ENCODE measurements around the gene FOXA2. TPM values are rescaled to one million over a fixed set of nuclear protein-coding genes. Genes with fewer than 3 reads are reported as not detected.

Gene FOXA2
- total and polyA plus RNA-seq, 9 of the 15 experiments (the other 6 are each of a cell fraction or from before 2014, with no cell fraction given), result 0.10 to 1.0 (median 0.25) TPM

DNA sequence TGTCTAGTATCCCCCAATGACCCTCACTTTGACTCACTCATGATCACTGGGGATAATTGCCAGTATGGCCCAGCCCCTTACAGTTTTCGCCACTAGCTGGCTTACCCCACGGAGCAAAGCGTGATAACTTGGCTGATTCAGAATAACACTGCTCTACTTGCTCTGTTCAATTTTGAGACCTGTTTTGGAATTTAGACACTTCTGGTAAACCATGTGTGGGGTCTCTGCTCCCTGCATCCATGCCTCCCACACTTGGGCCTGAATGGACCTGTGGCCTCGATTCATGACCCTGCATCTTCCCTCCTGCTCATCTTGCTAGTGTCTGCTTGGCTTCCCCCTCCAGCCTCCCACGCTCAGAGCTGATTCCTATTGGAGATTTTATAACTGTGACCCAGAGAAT lies 48.9 kb downstream of the FOXA2 start:
- BruUV-seq (replicated peaks), result no TSS peak

More for the DNA sequence above, 48.9 kb downstream of the FOXA2 start:
- Histone ChIP-seq H3K9me1 (ENCODE audit: control insufficient read depth, insufficient read depth, low read length) (no peaks in the 10 kb centered on the region), H3K4me1 (replicated peaks in 1 of 2; ENCODE audit: control insufficient read depth in 2 of 2, insufficient read depth in 2 of 2, low read length in 2 of 2) (no peaks in the 10 kb centered on the region; a peak in 1 of 5 replicates), H3K79me2 (ENCODE audit: control insufficient read depth, insufficient read depth, low read length) (no peaks in the 10 kb centered on the region), H3K36me3 (ENCODE audit: control insufficient read depth, insufficient read depth, low read length) (no peaks in the 10 kb centered on the region), H3K4me3 (no peak overlapping the region), H3K9ac (ENCODE audit: insufficient read depth in 1 of 2, low read depth in 2 of 2, low read length in 2 of 2) (no peak overlapping the region), H3K9me3 (replicated peaks; ENCODE audit: control insufficient read depth, insufficient read depth, low read depth, low read length) (no peaks in the 10 kb centered on the region), H4K20me1 (replicated peaks; ENCODE audit: control insufficient read depth, insufficient read depth, low read length) (no peaks in the 10 kb centered on the region), H3K4me2 (ENCODE audit: insufficient read depth, low read length) (no peak overlapping the region), H3K27ac (ENCODE audit: extremely low read depth, low read depth, low read length) (no peak overlapping the region), H3K27me3 (ENCODE audit: control insufficient read depth in 2 of 2, insufficient read depth in 2 of 2, low read length in 2 of 2) (no peaks in the 10 kb centered on the region), H2AFZ (ENCODE audit: low read depth, low read length) (no peak overlapping the region)
- 34% methylated on average over 4 of the region's 5 CpGs for WGBS (ENCODE audit: insufficient coverage, low coverage, missing lambda C conversion rate)
- POLR2A ChIA-PET, result no interaction called here
- in situ Hi-C loops (cut with MboI) (no loop called here), intact Hi-C loops (cut with micrococcal nuclease) (no loop called here)
- FAIRE-seq (no peak), ATAC-seq (no peak), DNase-seq (ENCODE audit: extremely low read depth in 1 of 4, low spot score in 3 of 4) (no peak)
- TF ChIP-seq ZNF75A (CRISPR knock-in tag; IDR thresholded peaks at IDR 0.05), result no peak
- no peak for TF ChIP-seq SUPT5H (IDR thresholded peaks at IDR 0.05)
- TF ChIP-seq, protein P1, sequence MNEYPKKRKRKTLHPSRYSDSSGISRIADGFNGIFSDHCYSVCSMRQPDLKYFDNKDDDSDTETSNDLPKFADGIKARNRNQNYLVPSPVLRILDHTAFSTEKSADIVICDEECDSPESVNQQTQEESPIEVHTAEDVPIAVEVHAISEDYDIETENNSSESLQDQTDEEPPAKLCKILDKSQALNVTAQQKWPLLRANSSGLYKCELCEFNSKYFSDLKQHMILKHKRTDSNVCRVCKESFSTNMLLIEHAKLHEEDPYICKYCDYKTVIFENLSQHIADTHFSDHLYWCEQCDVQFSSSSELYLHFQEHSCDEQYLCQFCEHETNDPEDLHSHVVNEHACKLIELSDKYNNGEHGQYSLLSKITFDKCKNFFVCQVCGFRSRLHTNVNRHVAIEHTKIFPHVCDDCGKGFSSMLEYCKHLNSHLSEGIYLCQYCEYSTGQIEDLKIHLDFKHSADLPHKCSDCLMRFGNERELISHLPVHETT (CRISPR knock-in tag; conservative IDR thresholded peaks at IDR 0.05 in 1 of 2, IDR thresholded peaks at IDR 0.05 in 1 of 2), result no peak
- TF ChIP-seq ZNF354B (CRISPR knock-in tag; IDR thresholded peaks at IDR 0.05), result no peak
- TF ChIP-seq CTBP1 (IDR thresholded peaks at IDR 0.05; ENCODE audit: borderline replicate concordance), result no peak
- TF ChIP-seq YY1 (IDR thresholded peaks at IDR 0.05; ENCODE audit: borderline replicate concordance in 1 of 3, control insufficient read depth in 1 of 3, extremely low read depth in 1 of 3, insufficient read depth in 3 of 3, insufficient read length in 1 of 3, insufficient replicate concordance in 2 of 3, low read depth in 1 of 3, low read length in 2 of 3), result no peak
- no peak for TF ChIP-seq SAFB (IDR thresholded peaks at IDR 0.05; ENCODE audit: borderline replicate concordance, low read depth, low read length)
- TF ChIP-seq, protein P2, sequence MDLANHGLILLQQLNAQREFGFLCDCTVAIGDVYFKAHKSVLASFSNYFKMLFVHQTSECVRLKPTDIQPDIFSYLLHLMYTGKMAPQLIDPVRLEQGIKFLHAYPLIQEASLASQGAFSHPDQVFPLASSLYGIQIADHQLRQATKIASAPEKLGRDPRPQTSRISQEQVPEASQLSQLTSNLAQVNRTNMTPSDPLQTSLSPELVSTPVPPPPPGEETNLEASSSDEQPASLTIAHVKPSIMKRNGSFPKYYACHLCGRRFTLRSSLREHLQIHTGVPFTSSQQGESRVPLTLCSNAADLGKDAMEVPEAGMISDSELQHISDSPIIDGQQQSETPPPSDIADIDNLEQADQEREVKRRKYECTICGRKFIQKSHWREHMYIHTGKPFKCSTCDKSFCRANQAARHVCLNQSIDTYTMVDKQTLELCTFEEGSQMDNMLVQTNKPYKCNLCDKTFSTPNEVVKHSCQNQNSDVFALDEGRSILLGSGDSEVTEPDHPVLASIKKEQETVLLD (IDR thresholded peaks at IDR 0.05), result no peak
- CTCF ChIA-PET (ENCODE audit: low intra/inter-chr PET ratio), result no interaction called here

Measured in K562 (cell line).